ENCODE data around the gene CEMP1. TPM values are rescaled to one million over a fixed set of nuclear protein-coding genes. Genes with fewer than 3 reads are reported as not detected.

Gene CEMP1
- total RNA-seq, 1 experiment from 2014 or later = not detected

GRCh38 chr16:2530629-2531318 is 434 bp downstream of the CEMP1 start:
- H3K4me1 ChIP-seq (ENCODE audit: insufficient read depth, low read length) = no peaks in the 10 kb centered on the region
- DNase-seq = no peak
- H3K4me1 Mint-ChIP-seq = peaks cover 4 to 11% of the 10 kb centered on the region in 2 experiments
- H3K9me3 ChIP-seq (ENCODE audit: control insufficient read depth, low read depth, low read length) = no peaks in the 10 kb centered on the region
- no peak overlapping the region for H2BK15ac ChIP-seq (ENCODE audit: low read depth, low read length)
- H3K27me3 ChIP-seq (ENCODE audit: insufficient read depth, low read length) = no peaks in the 10 kb centered on the region
- H3K27ac ChIP-seq (ENCODE audit: insufficient read length, low read depth, low read length) = no peak overlapping the region
- no CpG with 5 or more reads among the region's 14 CpGs for WGBS (ENCODE audit: extremely low coverage, insufficient read length, low lambda C conversion rate)
- no peak overlapping the region for H2AFZ ChIP-seq (ENCODE audit: low read length)
- H4K20me1 ChIP-seq (ENCODE audit: control insufficient read depth, insufficient read depth, insufficient read length) = no peaks in the 10 kb centered on the region
- H2BK20ac ChIP-seq (ENCODE audit: low read depth, low read length, poor library complexity, severe bottlenecking) = no peak overlapping the region
- peak overlapping the region; percentile 40 to 83 (median 40); a peak in 4 of 7 replicates for H3K27ac Mint-ChIP-seq
- H2AK5ac ChIP-seq (ENCODE audit: insufficient read length, low read length) = no peak overlapping the region
- H3K27me3 Mint-ChIP-seq (ENCODE audit: low read depth) = peaks cover 4% of the 10 kb centered on the region; the same call in 1 of the 2 replicates
- no peak overlapping the region for H3K56ac ChIP-seq (ENCODE audit: insufficient read length, low read depth, low read length)
- no peak overlapping the region for H3T11ph ChIP-seq (ENCODE audit: low read length)
- H3K4ac ChIP-seq (ENCODE audit: low read depth, low read length) = no peak overlapping the region
- H3K23me2 ChIP-seq (ENCODE audit: insufficient read length, low read depth, low read length, poor library complexity, severe bottlenecking) = peaks cover 10% of the 10 kb centered on the region
- no peak overlapping the region for H4K5ac ChIP-seq (ENCODE audit: insufficient read length, low read depth, low read length)
- peaks cover 4 to 24% (median 8%) of the 10 kb centered on the region in 3 experiments; a peak in 6 of 7 replicates for H3K36me3 Mint-ChIP-seq (ENCODE audit: insufficient read depth in 1 of 3, low read depth in 3 of 3)
- no peak overlapping the region for H3K14ac ChIP-seq (ENCODE audit: insufficient read depth, low read length)
- no peaks in the 10 kb centered on the region for H3K79me2 ChIP-seq (ENCODE audit: insufficient read depth, low read length)
- no peaks in the 10 kb centered on the region for H3K79me1 ChIP-seq (ENCODE audit: insufficient read depth, low read depth, low read length, poor library complexity, severe bottlenecking)
- no peak overlapping the region for H3K18ac ChIP-seq (ENCODE audit: insufficient read length, low read depth, low read length)
- no peak overlapping the region for H4K8ac ChIP-seq (replicated peaks; ENCODE audit: insufficient read length, low read depth, low read length)
- no peak overlapping the region for H3K23ac ChIP-seq (ENCODE audit: insufficient read length, low read depth, low read length)
- H2BK5ac ChIP-seq (ENCODE audit: insufficient read length, low read length) = no peak overlapping the region
- TF ChIP-seq CTCF (conservative IDR thresholded peaks at IDR 0.05) = no peak
- peaks cover 0 to 2% of the 10 kb centered on the region in 2 experiments; a peak in 1 of 5 replicates for H3K9me3 Mint-ChIP-seq
- H4K91ac ChIP-seq (ENCODE audit: insufficient read length, low read depth, low read length) = no peak overlapping the region
- no peak overlapping the region for H2BK120ac ChIP-seq (ENCODE audit: low read depth, low read length, poor library complexity, severe bottlenecking)
- H3K9ac ChIP-seq (ENCODE audit: extremely low read depth, insufficient read length, low read length) = no peak overlapping the region
- peak overlapping the region; percentile 78 for H3K4me2 ChIP-seq (ENCODE audit: insufficient read depth, insufficient read length, low read length)
- H2BK12ac ChIP-seq (ENCODE audit: insufficient read length, low read depth, low read length) = no peak overlapping the region
- peak overlapping the region; percentile 79 to 98 for H3K4me3 Mint-ChIP-seq
